ENCODE measurements around the gene GNRHR.

- no peak for TF ChIP-seq EZH2 (IDR thresholded peaks at IDR 0.05; ENCODE audit: borderline replicate concordance)
- TF ChIP-seq CTCF (IDR thresholded peaks at IDR 0.05; ENCODE audit: poor library complexity): no peak
These were observed 32.8 kb downstream of the GNRHR start for GRCh38 chr4:67721315-67721769.
